ENCODE results near the gene TMEM144. TPM values are rescaled to one million over a fixed set of nuclear protein-coding genes. Genes with fewer than 3 reads are reported as not detected.

The TMEM144 gene
- total RNA-seq, 4 donors from 2014 or later = 0.51 to 2.9 (median 2.3) TPM

- Histone ChIP-seq H3K9me3 (no peaks in the 10 kb centered on the region), H3K36me3 (no peaks in the 10 kb centered on the region), H3K27me3 (no peaks in the 10 kb centered on the region), H3K27ac (no peak overlapping the region), H3K4me1 (no peaks in the 10 kb centered on the region), H3K4me3 (no peak overlapping the region)
- intact Hi-C loops (cut with DNase I; ENCODE audit: low total_unique reads) (no loop called here), in situ Hi-C loops (cut with MboI; ENCODE audit: low sequenced_read_pairs in 4 of 4) (no loop called here)
- no peak for TF ChIP-seq POLR2A (IDR thresholded peaks at IDR 0.05)
- TF ChIP-seq CTCF (IDR thresholded peaks at IDR 0.05 in 4 of 5, conservative IDR thresholded peaks at IDR 0.05 in 1 of 5) = no peak
- ATAC-seq (no peak), DNase-seq (no peak)
These were observed 92.0 kb downstream of the TMEM144 start for GRCh38 chr4:158302076-158302866.

DNA sequence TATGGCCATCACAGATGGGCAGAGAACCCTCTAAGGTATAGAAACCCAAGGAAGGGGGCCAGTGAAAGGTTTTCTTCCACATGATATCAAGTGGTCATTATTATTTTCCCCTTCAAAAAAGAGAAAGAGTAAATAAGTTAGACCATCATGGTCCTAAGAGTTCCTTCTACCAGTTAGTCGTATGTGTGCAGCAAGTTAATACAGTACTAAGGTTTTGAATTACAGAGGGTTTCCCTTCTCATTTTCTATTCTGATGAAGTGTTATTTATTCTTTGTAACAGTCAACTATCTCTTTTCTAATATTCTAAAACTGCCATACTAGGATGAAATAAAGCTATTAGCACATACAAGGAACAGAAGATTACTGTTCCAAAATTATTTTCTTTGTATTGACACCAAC is 94.4 kb downstream of the TMEM144 start:
- intact Hi-C loops (cut with DNase I; ENCODE audit: low total_unique reads) = no loop called here
- ATAC-seq (no peak), DNase-seq (no peak)
- in situ Hi-C loops (cut with MboI; ENCODE audit: low sequenced_read_pairs in 4 of 4) = no loop called here
- no peak for TF ChIP-seq POLR2A (IDR thresholded peaks at IDR 0.05)
- TF ChIP-seq CTCF (IDR thresholded peaks at IDR 0.05 in 4 of 5, conservative IDR thresholded peaks at IDR 0.05 in 1 of 5) = no peak
- Histone ChIP-seq H3K36me3 (no peaks in the 10 kb centered on the region), H3K4me1 (no peaks in the 10 kb centered on the region), H3K9me3 (no peaks in the 10 kb centered on the region), H3K27ac (no peak overlapping the region), H3K4me3 (no peak overlapping the region), H3K27me3 (no peaks in the 10 kb centered on the region)

Other genes with a start within 250 kb of the TMEM144 start
- 1 to 10 TPM; 1.8 to 9.8 (median 7.9) TPM for gene GASK1B, start 37.5 kb upstream of the TMEM144 start, total RNA-seq

Measured in gastrocnemius medialis (tissue), 4 donors.